ENCODE data around the gene RHPN2.
"Not testable (repeated sequence)": the region's sequence is repeated elsewhere in the genome, so short reads cannot be mapped to it uniquely, and the experiment has no call there.

DNA sequence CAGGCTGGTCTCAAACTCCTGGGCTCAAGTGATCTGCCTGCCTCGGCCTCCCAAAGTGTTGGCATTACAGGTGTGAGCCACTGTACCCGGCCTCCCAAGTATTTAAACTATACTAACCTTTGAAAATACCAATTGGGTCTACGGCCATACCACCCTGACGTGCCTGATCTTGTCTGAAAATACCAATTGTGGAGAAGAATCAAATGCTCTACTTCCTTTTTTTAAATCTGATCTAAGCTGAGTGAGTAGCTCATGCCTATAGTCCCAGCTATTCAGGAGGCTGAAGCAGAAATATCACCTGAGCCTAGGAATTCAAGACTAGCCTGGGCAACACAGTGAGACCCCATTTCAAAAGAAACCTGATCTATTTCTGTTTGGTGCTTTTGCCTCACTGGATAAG, 53.8 kb downstream of the RHPN2 start:
- TF ChIP-seq, protein P1, sequence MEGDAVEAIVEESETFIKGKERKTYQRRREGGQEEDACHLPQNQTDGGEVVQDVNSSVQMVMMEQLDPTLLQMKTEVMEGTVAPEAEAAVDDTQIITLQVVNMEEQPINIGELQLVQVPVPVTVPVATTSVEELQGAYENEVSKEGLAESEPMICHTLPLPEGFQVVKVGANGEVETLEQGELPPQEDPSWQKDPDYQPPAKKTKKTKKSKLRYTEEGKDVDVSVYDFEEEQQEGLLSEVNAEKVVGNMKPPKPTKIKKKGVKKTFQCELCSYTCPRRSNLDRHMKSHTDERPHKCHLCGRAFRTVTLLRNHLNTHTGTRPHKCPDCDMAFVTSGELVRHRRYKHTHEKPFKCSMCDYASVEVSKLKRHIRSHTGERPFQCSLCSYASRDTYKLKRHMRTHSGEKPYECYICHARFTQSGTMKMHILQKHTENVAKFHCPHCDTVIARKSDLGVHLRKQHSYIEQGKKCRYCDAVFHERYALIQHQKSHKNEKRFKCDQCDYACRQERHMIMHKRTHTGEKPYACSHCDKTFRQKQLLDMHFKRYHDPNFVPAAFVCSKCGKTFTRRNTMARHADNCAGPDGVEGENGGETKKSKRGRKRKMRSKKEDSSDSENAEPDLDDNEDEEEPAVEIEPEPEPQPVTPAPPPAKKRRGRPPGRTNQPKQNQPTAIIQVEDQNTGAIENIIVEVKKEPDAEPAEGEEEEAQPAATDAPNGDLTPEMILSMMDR (IDR thresholded peaks at IDR 0.05; ENCODE audit: insufficient read depth, low read length, poor library complexity, severe bottlenecking), result not testable (repeated sequence)
- not testable (repeated sequence) for TF ChIP-seq EZH2phosphoT487 (conservative IDR thresholded peaks at IDR 0.05; ENCODE audit: low read length)
